Peyer's patch (tissue), 4 donors: ENCODE results near the gene DHRS4L2. TPM values are rescaled to one million over a fixed set of nuclear protein-coding genes. Genes with fewer than 3 reads are reported as not detected.
"Not testable (repeated sequence)": the region's sequence is repeated elsewhere in the genome, so short reads cannot be mapped to it uniquely, and the experiment has no call there.

Experiments used
- DNase-seq, 3 donors: peaks; one replicate each; pipeline ENCODE4 v3.0.0-alpha.2; 2017 to 2019
- H3K27ac ChIP-seq, 4 donors: fragments of 200-600 bp; sonication (generic); one replicate each; pipeline ENCODE4 v1.5.1; 2016 to 2019
- H3K27me3 ChIP-seq, 2 donors: fragments of 200-600 bp; sonication (generic); one replicate each; pipeline ENCODE4 v1.5.1; 2019
- H3K36me3 ChIP-seq, 3 donors: fragments of 200-600 bp; sonication (generic); one replicate each; pipeline ENCODE4 v1.5.1; 2016 to 2019
- H3K4me1 ChIP-seq, 4 donors: fragments of 200-600 bp; sonication (generic); one replicate each; pipeline ENCODE4 v1.5.1; 2016 to 2019
- H3K4me3 ChIP-seq, 4 donors: fragments of 200-600 bp; sonication (generic); 1 replicate in 3 of 4; 2 replicates in 1 of 4; pipeline ENCODE4 v1.5.1; 2016 to 2019; ENCODE audit warnings: mild to moderate bottlenecking in 1 of 4
- H3K9me3 ChIP-seq, 4 donors: fragments of 200-600 bp; sonication (generic); one replicate each; pipeline ENCODE4 v1.5.1; 2016 to 2019; ENCODE audit warnings: mild to moderate bottlenecking in 1 of 4
- POLR2A ChIP-seq, 2 donors: fragments of 450-650 bp; IDR thresholded peaks; one replicate each; pipeline ENCODE4 v1.5.1; 2017; ENCODE audit warnings: antibody characterized with exemption in 2 of 2, mild to moderate bottlenecking in 2 of 2, moderate library complexity in 2 of 2
- total RNA-seq, 4 donors: library from RNA; depleted of rRNA; stranded (reverse); fragments of >200 nt; gene quantifications; one replicate each; pipeline ENCODE4 v1.1.0, GENCODE V29; 2016
- TF ChIP-seq, protein P1 (sequence below), 6 experiments: fragments of 450-650 bp in 4 of 6; fragments of 200-600 bp in 2 of 6; sonication (generic) in 1 of 6; IDR thresholded peaks; one replicate each; pipeline ENCODE4 v1.5.1; 2017 to 2019; ENCODE audit warnings: antibody characterized with exemption in 6 of 6, mild to moderate bottlenecking in 3 of 6, moderate library complexity in 1 of 6

Gene DHRS4L2
- total RNA-seq, result 10 to 100 TPM; 23.1 to 36.1 (median 30.8) TPM

DNA sequence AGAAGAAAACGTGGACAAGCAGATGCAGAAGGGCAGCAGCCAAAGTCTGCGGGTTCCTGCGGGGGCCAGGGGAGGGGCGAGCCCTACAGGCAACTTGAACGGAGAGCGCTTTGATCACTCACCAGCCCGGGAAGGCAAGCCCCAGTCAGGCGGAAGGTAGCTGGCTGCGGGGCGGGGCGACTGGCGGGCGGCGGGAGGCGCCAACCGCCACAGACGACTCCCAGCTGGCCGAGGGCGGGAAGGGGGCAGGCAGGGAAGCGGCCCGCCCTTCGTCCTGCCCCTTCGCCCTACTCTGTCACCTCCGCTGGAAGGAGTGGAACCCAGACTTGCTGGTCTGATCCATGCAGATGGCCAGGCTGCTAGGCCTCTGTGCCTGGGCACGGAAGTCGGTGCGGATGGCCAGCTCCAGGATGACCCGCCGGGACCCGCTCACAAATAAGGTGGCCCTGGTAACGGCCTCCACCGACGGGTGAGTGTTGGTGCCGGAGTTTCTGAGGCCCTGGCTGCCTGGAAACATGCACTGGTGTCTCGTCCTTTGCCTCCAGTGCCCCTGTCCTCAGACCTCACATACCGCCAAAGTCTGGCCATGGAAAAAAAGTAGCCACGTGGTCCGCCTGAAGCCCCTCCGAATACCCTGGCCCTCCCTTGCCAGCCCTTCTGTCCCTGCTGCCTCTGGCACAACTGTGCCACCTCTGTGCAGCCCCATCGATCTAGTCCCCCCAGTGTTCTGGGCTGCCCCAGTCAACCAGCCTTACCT is at the start of gene DHRS4L2:
Gene DHRS4L2 (plus strand): TSS at position 323 of the 757 bp plus-strand sequence. CDS start 19 bp downstream, at position 342.
- TF ChIP-seq POLR2A (IDR thresholded peaks at IDR 0.05), result peak in 1 of 2 donors; percentile 76
- Histone ChIP-seq H3K27ac (peak within 1 kb of the TSS; percentile 49 to 84 (median 52)), H3K4me3 (peak within 1 kb of the TSS in 3 of 4 donors; percentile 30 to 51 (median 32))
- DNase-seq, result peak; percentile 70 to 93 (median 93)
- H3K4me1 ChIP-seq, H3K27me3 ChIP-seq, H3K36me3 ChIP-seq, H3K9me3 ChIP-seq: not testable (repeated sequence)

DNA sequence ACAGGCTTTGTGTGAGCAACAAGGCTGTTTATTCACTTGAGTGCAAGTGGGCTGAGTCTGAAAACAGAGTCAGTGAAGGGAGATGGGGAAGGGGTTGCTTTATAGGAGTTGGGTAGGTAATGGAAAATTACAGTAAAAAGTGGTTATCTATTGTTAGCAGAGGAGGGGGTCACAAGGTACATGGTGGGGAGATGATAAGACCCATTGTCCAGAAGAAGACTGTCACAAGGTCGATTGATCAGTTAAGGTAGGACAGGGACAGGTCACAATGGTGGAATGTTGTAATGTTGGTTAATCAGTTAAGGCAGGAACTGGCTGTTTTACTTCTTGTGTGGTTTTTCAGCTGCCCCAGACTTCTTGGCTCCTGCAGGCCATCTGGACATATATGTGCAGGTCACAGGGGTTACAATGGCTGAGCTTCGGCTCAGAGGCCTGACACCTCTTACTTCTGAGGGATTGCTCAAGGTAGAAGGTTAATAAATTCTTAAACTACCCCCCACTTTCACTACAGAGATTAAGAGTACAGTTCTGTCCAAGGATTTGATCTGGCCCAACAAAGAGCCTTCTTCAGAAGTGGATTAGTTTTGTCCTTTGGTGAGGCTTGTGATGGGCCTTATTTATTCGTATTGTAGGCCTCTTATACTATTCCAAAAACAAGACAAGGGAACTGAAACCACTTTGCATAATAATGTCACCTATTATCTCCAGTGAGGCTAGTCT is 49.0 kb upstream of the DHRS4L2 start:
- peaks cover 0 to 13% (median 0%) of the 10 kb centered on the region in 3 donors for H3K36me3 ChIP-seq
- no peaks in the 10 kb centered on the region for H3K27me3 ChIP-seq
- H3K4me3 ChIP-seq, result no peak overlapping the region
- no peaks in the 10 kb centered on the region for H3K9me3 ChIP-seq
- no peak for DNase-seq
- no peak overlapping the region for H3K27ac ChIP-seq
- peaks cover 0 to 13% (median 0%) of the 10 kb centered on the region in 4 donors for H3K4me1 ChIP-seq
- TF ChIP-seq, protein P1, sequence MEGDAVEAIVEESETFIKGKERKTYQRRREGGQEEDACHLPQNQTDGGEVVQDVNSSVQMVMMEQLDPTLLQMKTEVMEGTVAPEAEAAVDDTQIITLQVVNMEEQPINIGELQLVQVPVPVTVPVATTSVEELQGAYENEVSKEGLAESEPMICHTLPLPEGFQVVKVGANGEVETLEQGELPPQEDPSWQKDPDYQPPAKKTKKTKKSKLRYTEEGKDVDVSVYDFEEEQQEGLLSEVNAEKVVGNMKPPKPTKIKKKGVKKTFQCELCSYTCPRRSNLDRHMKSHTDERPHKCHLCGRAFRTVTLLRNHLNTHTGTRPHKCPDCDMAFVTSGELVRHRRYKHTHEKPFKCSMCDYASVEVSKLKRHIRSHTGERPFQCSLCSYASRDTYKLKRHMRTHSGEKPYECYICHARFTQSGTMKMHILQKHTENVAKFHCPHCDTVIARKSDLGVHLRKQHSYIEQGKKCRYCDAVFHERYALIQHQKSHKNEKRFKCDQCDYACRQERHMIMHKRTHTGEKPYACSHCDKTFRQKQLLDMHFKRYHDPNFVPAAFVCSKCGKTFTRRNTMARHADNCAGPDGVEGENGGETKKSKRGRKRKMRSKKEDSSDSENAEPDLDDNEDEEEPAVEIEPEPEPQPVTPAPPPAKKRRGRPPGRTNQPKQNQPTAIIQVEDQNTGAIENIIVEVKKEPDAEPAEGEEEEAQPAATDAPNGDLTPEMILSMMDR (IDR thresholded peaks at IDR 0.05), result no peak
- TF ChIP-seq POLR2A (IDR thresholded peaks at IDR 0.05), result no peak

- no peaks in the 10 kb centered on the region for H3K9me3 ChIP-seq
- no peak overlapping the region for H3K4me3 ChIP-seq
- DNase-seq, result no peak
- TF ChIP-seq, protein P1 (IDR thresholded peaks at IDR 0.05), result no peak
- no peaks in the 10 kb centered on the region for H3K27me3 ChIP-seq
- peaks cover 0 to 13% (median 0%) of the 10 kb centered on the region in 3 donors for H3K36me3 ChIP-seq
- H3K4me1 ChIP-seq, result no peaks in the 10 kb centered on the region
- H3K27ac ChIP-seq, result no peak overlapping the region
Measured at GRCh38 chr14:23941230-23941629, 47.5 kb upstream of the DHRS4L2 start.

GRCh38 chr14:23941669-23942068 is 47.1 kb upstream of the DHRS4L2 start:
- H3K36me3 ChIP-seq, result peaks cover 0 to 13% (median 0%) of the 10 kb centered on the region in 3 donors
- H3K4me3 ChIP-seq, result no peak overlapping the region
- no peaks in the 10 kb centered on the region for H3K27me3 ChIP-seq
- H3K4me1 ChIP-seq, result no peaks in the 10 kb centered on the region
- no peaks in the 10 kb centered on the region for H3K9me3 ChIP-seq
- H3K27ac ChIP-seq, result no peak overlapping the region
- no peak for TF ChIP-seq POLR2A (IDR thresholded peaks at IDR 0.05)
- TF ChIP-seq, protein P1 (IDR thresholded peaks at IDR 0.05), result no peak
- no peak for DNase-seq

DNA sequence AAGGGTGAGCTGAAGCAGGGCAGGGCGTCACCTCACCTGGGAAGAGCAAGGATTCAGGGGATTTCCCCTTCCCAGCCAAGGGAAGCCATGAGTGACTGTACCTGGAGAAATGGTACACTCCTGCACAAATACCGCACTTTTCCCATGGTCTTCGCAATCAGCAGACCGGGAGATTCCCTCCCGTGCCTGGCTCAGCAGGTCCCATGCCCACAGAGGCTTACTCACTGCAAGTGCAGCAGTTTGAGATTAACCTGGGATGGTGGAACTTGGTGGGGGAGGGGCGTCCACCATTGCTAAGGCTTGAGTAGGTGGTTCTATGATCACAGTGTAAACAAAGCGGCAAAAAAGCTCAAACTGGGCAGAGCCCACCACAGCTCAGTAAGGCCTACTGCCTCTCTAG is 46.1 kb upstream of the DHRS4L2 start:
- DNase-seq, result no peak
- no peak overlapping the region for H3K27ac ChIP-seq
- TF ChIP-seq, protein P1 (IDR thresholded peaks at IDR 0.05), result no peak
- no peak for TF ChIP-seq POLR2A (IDR thresholded peaks at IDR 0.05)
- H3K36me3 ChIP-seq, result peaks cover 0 to 13% (median 0%) of the 10 kb centered on the region in 3 donors
- no peak overlapping the region for H3K4me3 ChIP-seq
- no peaks in the 10 kb centered on the region for H3K9me3 ChIP-seq
- no peaks in the 10 kb centered on the region for H3K4me1 ChIP-seq
- no peaks in the 10 kb centered on the region for H3K27me3 ChIP-seq

DNA sequence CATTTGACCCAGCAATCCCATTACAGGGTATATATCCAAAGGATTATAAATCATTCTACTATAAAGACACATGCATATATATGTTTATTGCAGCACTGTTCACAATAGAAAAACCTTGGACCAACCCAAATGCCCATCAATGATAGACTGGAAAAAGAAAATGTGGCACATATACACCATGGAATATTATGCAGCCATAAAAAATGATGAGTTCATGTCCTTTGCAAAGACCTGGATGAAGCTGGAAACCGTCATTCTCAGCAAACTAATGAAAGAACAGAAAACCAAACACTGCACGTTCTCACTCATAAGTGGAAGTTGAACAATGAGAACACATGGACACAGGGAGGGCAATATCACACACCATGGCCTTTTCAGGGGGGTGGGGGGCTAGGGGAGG is 39.7 kb upstream of the DHRS4L2 start:
- not testable (repeated sequence) for DNase-seq, H3K27me3 ChIP-seq, H3K9me3 ChIP-seq, H3K36me3 ChIP-seq, H3K27ac ChIP-seq, H3K4me1 ChIP-seq, H3K4me3 ChIP-seq
